ENCODE data around the gene AMACR.

DNA sequence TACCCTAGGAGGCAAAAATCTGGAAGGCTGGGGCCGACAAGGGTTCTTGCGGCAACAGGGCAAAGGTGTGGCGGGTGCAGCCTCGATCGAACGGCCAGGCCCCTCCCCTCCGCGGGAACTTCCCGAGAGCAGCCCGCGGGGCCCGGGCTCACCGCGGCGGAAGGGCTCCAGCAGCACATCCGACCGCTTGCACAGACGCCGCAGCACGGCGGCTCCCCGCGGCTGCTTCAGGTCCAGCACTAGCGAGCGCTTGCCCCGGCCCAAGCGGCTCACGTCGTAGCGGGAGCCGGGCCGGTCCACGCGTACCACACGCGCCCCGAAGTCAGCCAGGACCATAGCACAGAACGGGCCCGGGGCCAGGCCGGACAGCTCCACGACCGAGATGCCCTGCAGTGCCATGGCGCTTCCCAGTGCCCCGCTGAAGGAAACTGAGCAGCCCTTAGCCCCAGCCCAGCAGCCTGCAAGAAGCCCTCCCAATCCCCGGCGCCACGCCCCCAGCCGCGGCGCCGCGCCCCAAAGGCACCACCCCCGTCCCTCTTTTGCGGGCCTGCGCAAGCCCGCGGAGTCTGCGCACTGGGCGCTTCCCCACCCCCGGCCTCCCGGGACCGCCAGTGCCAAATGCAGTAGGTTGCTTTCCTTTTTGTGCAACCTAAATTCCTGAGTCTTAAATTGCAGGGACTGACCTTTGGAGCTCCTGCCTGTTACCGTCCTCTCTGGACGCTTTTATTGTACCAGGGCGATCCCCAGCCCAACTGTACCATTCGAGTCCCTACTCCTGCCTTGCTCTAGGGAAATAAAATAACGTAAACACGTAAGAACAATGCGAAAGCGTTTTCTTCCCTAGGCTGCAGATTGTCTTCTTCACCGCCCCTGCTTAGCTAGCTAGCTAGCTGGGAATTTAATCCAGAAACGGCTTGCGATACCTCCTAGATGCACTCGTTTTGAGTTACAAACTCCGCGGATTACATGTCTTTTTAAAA, at the start of gene AMACR:
- TF ChIP-seq TAF1 (IDR thresholded peaks at IDR 0.05; ENCODE audit: low read depth) (peak; percentile 87), EP300 (conservative IDR thresholded peaks at IDR 0.05; ENCODE audit: poor library complexity, severe bottlenecking) (no peak)
- TF ChIP-seq, protein P1, sequence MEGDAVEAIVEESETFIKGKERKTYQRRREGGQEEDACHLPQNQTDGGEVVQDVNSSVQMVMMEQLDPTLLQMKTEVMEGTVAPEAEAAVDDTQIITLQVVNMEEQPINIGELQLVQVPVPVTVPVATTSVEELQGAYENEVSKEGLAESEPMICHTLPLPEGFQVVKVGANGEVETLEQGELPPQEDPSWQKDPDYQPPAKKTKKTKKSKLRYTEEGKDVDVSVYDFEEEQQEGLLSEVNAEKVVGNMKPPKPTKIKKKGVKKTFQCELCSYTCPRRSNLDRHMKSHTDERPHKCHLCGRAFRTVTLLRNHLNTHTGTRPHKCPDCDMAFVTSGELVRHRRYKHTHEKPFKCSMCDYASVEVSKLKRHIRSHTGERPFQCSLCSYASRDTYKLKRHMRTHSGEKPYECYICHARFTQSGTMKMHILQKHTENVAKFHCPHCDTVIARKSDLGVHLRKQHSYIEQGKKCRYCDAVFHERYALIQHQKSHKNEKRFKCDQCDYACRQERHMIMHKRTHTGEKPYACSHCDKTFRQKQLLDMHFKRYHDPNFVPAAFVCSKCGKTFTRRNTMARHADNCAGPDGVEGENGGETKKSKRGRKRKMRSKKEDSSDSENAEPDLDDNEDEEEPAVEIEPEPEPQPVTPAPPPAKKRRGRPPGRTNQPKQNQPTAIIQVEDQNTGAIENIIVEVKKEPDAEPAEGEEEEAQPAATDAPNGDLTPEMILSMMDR (IDR thresholded peaks at IDR 0.05; ENCODE audit: poor library complexity, severe bottlenecking), result peak; percentile 22
- TF ChIP-seq, protein P2, sequence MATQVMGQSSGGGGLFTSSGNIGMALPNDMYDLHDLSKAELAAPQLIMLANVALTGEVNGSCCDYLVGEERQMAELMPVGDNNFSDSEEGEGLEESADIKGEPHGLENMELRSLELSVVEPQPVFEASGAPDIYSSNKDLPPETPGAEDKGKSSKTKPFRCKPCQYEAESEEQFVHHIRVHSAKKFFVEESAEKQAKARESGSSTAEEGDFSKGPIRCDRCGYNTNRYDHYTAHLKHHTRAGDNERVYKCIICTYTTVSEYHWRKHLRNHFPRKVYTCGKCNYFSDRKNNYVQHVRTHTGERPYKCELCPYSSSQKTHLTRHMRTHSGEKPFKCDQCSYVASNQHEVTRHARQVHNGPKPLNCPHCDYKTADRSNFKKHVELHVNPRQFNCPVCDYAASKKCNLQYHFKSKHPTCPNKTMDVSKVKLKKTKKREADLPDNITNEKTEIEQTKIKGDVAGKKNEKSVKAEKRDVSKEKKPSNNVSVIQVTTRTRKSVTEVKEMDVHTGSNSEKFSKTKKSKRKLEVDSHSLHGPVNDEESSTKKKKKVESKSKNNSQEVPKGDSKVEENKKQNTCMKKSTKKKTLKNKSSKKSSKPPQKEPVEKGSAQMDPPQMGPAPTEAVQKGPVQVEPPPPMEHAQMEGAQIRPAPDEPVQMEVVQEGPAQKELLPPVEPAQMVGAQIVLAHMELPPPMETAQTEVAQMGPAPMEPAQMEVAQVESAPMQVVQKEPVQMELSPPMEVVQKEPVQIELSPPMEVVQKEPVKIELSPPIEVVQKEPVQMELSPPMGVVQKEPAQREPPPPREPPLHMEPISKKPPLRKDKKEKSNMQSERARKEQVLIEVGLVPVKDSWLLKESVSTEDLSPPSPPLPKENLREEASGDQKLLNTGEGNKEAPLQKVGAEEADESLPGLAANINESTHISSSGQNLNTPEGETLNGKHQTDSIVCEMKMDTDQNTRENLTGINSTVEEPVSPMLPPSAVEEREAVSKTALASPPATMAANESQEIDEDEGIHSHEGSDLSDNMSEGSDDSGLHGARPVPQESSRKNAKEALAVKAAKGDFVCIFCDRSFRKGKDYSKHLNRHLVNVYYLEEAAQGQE (IDR thresholded peaks at IDR 0.05; ENCODE audit: borderline replicate concordance), result peak; percentile 78
